Activated CD8-positive, alpha-beta memory T cell treated with anti-CD3 and anti-CD28 coated beads, Interleukin-2, amount 50 U/mL, for 1 hour (primary cell): ENCODE results near the gene TMEM54.

Source experiments
- DNase-seq: peaks from one replicate; pipeline ENCODE4 v3.0.0-alpha.2; 2020; ENCODE audit errors: extremely low read depth

The TMEM54 gene

DNA sequence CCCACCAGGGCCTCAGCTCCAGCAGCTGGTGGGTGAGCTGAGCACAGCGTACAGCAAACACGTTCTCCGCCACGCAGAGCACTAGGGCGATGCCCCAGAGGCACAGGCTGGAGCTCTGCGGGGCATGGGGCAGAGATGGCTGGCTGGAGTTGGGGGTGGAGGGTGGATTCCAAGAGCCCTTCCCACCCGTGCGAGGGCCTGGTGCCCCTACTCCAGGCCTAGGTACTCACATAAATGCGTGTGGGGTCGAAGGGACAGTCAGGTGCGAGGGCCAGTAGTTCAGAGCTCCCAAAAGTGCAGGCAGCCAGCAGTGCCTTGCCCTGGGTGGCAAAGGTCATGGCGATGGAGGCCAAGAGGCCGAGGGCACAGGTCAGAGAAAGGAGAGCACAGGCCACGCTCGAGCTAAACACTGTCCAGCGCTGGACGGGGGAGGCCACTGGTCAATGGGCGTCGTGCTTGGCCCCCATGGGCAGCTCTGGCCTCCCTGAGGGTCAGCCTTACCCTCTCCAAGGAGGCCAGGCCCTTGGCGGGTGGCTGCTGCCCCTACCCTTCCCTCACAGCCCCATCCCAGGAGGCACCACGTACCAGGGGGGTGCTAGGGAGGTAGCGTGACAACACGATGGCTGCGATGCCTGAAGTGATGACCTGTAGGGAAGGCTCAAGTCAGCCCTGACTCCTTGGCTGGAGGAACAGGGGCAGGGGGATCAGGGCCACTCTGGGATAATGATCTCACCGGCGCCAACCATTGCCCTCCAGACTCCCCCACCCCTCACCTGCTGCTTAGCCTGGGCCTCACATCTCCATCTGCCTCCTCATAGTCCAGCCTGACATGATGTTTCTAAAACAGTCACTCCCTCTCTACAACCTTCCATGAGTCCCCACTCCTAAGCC is 5.6 kb downstream of the TMEM54 start:
- no peak for DNase-seq

DNA sequence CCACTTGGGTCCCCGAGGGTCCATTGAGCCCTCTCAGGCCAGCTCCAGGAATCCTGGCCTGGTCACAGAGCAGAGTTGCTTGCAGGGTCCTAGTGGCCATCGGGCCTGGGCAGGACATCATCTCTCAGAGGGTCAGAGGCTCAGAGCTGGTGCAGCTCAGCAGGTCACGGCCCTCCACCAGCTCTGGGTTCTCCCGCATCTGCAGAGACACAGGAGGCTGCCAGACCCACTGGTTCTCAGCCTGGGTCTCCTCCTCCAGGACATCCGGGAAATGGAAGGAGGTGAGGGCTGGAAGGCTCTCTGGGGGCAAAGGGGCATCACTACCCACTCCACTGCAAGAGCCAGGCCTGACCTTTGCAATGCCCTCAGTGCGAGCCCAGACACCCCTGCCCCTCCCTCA is 6.5 kb downstream of the TMEM54 start:
- DNase-seq: no peak

- no peak for DNase-seq
Observed at GRCh38 chr1:32894019-32894600, 7.1 kb downstream of the TMEM54 start.

DNA sequence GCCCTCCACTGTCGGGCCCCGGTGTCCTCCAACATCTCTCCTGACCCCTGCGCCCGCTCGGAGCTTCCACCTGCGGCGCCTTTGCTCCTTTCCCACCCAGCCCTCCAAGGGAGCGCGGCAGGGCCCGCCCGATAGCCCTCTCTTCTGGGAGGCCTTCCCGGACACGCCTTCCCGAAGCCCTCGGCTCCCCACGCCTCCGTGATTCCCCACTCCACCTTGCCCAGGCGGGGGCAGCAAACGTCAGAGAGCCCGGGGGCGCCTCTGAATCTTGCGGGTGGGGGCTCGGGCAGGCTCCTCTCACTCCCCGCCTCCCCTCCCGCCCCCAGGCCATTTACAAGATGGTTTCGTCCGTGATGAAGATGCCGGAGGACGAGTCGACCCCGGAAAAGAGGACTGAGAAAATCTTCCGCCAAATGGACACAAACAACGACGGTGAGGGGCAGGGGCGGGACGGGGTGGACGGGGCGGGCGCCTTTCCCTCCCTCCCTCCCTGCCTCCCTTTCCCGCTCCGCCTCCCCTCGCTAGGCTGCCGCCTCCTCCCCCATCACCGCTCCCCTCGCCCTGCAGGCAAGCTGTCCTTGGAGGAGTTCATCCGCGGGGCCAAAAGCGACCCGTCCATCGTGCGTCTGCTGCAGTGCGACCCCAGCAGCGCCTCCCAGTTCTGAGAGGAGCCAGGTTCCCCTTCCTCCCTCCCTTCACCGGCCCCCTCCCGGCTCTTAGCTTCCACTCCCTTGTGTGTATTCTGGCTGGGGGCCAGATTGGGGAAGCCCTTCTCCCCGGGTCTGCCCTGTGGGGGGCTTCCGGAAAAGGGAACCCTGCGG is 7.8 kb downstream of the TMEM54 start:
- no peak for DNase-seq

- DNase-seq: no peak
Observed at GRCh38 chr1:32892368-32893197, 8.6 kb downstream of the TMEM54 start.

GRCh38 chr1:32891630-32892029 is 9.6 kb downstream of the TMEM54 start:
- DNase-seq: no peak

DNA sequence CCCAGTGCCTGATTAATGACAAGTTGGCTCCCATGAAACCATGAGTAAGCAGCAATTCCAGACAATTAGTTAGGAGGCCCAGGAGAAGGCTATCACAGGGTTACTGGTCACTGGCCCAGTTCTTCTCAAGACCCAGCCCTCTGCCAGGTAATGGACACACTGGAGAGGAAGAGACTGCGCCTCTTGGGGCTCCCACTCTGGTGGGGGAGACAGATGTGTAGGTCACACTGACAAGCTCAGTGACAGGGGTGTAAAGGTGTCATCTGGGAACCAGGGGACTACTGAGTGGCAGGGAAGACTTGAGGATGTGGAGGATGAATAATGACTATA is 10.0 kb downstream of the TMEM54 start:
- DNase-seq: no peak

- no peak for DNase-seq
Observed at GRCh38 chr1:32890516-32891240, 10.5 kb downstream of the TMEM54 start.

DNA sequence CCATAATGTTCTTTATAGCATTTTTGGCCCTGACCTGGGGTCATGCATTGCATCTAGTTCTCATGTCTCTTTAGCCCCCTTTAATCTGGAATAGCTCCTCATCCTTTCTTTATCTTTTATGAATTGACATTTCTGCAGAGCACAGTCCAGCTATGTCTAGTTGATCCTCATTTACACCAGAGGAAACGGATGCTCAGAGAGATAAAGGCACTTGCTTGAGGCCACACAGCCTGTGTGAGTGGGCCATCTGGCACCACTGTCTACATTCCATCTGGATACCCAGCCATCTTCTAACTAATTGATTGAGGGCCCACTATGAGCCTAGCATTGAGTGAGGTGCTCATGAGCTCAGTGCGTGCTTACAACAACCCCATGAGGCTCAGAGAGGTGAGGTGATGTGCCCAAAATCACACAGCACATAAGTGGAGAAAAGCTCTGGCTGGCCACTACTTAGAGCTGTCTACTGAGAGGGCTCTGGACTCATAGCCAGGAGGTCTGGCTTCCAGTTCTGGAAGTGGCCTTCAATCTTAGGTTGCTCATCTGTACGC is 11.4 kb downstream of the TMEM54 start:
- no peak for DNase-seq

DNA sequence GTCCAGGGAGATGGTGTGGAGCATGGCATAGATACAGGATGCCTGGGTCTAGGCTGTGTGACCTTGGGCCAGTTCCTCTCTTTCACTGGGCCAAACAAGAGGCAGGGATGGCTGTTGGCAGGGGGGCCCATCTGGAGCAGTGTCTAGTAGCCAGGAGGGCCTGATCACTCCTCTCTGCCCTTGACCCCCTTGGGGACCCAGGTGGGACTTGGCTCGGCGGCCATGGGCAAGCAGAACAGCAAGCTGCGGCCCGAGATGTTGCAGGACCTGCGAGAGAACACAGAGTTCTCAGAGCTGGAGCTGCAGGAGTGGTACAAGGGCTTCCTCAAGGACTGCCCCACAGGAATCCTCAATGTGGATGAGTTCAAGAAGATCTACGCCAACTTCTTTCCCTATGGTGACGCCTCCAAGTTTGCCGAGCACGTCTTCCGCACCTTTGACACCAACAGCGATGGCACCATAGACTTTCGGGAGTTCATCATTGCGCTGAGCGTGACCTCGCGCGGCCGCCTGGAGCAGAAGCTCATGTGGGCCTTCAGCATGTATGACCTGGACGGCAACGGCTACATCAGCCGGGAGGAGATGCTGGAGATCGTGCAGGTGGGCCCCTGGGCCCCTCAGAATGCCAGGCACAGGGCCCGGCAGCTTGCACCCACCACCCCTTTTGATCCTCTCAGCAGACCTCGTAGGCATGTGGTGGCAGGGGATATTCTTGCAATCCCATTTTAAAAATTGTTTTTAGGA is 12.3 kb downstream of the TMEM54 start:
- no peak for DNase-seq

GRCh38 chr1:32888134-32888533 is 13.1 kb downstream of the TMEM54 start:
- no peak for DNase-seq

GRCh38 chr1:32887623-32888022 is 13.6 kb downstream of the TMEM54 start:
- no peak for DNase-seq

DNA sequence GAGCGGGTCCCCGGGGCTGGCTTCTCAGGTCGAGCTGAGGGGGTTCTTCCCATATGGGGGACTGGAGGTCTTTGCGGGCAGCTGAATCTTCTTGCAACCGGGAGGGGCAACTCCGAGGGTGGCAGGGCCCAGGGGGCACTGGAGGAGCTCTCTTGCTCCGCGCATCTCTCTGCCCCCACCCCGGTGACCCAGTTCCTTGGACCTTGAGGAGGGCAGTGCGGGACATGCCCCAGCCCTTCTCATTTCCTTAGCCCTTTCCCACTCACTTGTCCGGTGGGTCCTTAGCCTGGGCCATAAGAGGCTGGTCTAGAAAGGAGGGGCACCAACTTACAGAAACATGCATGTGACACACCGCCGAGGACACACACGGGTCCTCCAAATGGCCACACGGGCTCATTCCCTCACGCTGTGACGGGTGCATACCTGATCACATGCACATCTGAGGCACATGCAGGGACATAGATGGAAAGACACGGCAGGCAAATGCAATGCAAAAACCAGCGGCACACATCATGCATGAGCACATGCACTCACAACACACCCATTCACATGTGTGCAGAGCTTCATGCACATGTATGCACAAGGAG is 14.3 kb downstream of the TMEM54 start:
- DNase-seq: no peak

DNA sequence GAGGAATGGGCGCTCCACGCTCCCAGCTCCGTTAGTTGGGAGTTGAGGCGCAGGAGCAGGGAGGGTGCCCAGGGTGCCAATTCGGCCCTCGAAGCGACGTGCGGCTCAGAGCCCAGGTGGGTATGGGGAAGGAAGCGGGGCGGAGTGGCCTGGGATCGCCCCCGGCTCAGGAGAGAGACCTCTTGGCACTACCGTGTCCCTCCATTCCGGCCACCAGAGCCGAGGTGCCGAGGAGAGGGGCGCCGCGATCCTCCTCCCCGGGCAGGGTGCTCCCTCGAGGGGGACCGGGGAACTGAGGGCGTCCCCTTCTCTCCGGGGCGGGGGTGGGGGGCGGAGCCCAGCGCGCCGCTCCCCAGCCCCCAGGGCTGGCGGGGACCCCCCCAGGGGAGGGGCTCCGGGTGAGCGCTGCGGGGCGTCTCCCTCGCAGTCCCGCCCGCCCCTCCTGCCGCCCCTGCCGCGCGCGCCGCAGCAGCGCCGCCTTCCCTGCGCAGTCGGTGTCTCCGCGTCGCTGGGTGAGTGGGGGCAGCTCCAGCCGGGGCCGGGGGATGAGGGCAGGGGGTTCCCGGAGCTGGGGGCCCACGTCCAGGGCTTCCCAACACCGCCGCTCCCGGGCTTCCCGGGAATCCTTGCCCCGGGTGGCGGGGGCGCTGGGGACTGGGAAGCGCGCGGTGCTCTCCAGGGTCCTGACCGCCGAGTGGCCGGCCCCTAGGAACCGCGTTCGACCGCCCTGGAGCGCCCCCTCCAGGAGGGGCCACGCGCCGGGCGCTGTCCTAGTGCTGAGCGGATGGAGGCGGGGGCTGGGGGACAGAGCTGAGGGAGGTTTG is 15.0 kb downstream of the TMEM54 start, which contains the start of gene HPCA:
HPCA (plus strand) TSS at position 488 of the 824 bp plus-strand sequence. CDS start 2,408 bp downstream, outside the sequence.
- DNase-seq: no peak

DNA sequence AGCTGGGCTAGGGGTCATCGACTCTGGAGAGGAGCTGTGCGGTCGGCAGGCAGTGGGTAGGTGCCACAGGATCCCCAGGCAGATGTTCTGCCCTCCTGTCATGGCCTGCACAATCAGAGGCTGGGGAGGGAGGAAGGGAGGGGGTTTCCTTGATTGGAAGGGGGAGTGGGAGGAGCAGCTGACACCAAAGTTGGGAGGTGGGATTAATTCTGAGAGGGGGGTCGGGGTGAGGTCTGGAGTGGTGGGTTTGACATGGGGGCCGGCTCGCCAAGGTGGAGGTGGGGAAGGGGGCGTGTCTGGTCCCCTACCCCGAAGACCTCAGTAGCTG is 15.5 kb downstream of the TMEM54 start:
- DNase-seq: no peak

GRCh38 chr1:32884726-32885125 is 16.5 kb downstream of the TMEM54 start:
- no peak for DNase-seq

DNA sequence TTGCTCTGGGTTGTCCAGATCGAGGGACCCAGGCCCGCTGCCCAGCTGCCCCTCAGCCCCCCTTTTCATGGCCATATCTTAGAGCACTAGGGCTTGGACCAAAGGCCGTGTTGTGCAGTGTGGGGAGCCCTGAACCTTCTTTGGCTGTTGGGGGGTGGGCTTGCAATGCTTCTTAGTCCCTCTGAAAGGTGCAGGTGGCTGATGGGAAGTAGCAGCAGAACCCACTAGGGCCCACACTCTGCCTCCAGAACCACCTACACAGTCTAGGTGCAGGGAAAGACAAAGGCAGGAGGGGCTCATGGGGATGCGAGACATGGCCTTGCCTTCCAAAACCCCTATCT is 17.2 kb downstream of the TMEM54 start:
- DNase-seq: no peak

DNA sequence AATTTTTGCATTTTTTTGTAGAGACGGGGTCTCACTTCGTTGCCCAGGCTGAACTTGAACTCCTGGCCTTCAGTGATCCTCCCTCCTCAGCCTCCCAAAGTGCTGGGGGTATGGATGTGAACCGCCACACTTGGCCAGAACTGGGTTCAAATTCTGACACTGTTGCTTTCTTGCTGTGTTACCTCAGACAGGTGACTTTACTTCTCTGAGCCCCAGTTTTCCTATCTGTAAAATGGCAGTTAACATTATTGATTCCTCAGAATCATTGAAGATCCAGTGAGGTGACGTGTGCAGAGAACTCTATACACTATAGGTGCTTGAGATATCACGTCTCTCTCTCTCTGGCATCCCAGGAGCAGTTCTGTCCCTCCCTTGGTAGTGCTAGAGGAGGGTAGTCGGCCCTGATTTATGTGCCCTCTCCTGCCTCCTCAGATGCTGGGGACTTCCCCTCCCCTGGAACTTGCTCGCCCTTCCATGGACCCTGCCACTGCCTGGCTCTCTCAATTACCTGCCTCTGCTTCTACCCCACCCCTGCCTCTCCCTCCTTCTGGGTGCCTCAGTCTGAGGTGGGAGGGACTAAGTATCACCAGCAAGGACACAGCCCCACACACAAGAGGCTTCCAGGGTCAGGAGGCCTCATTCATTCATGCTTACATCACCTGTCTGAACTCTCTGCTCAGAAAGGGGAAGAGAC is 17.7 kb downstream of the TMEM54 start:
- DNase-seq: no peak
